CD14-positive monocyte (primary cell): Measurements from ENCODE around the gene PIP4K2C. TPM values are rescaled to one million over a fixed set of nuclear protein-coding genes. Genes with fewer than 3 reads are reported as not detected.
A peak's percentile ranks its signal among the peaks of the same experiment; 100 is the strongest.

Experiments
- DNase-seq, 3 donors: peaks; one replicate each; pipeline ENCODE4 v3.0.0-alpha.2; 2011 to 2022
- H2AFZ ChIP-seq: 2 replicates; pipeline ENCODE4 v1.6.0; 2012; ENCODE audit warnings: mild to moderate bottlenecking, low read depth, low read length, inconsistent platforms; ENCODE audit not compliant: insufficient read depth, poor library complexity, severe bottlenecking
- H3K27ac ChIP-seq, 2 donors: 1 replicate in 1 of 2; 2 replicates in 1 of 2; pipeline ENCODE4 v1.5.1; 2012 to 2013; ENCODE audit warnings: low read length in 2 of 2, control low read depth in 1 of 2, inconsistent platforms in 1 of 2, low read depth in 1 of 2, mild to moderate bottlenecking in 1 of 2
- H3K27me3 ChIP-seq, 2 donors: one replicate each; pipeline versions ENCODE4 v1.6.0 to v1.6.1; 2011 to 2013; ENCODE audit warnings: low read length in 2 of 2; ENCODE audit not compliant: control insufficient read depth in 2 of 2, insufficient read depth in 2 of 2
- H3K36me3 ChIP-seq, 2 donors: replicated peaks in 1 of 2; 1 replicate in 1 of 2; 2 replicates in 1 of 2; pipeline versions ENCODE4 v1.5.1 to v1.6.1; 2012 to 2013; ENCODE audit warnings: low read length in 2 of 2, control low read depth in 1 of 2, inconsistent platforms in 1 of 2, mild to moderate bottlenecking in 1 of 2; ENCODE audit not compliant: insufficient read depth in 2 of 2, control insufficient read depth in 1 of 2
- H3K4me1 ChIP-seq, 2 donors: 1 replicate in 1 of 2; 2 replicates in 1 of 2; pipeline versions ENCODE4 v1.5.1 to v1.6.1; 2012 to 2013; ENCODE audit warnings: low read length in 2 of 2, control low read depth in 1 of 2, inconsistent platforms in 1 of 2, mild to moderate bottlenecking in 1 of 2, moderate library complexity in 1 of 2; ENCODE audit not compliant: insufficient read depth in 2 of 2, control insufficient read depth in 1 of 2
- H3K4me2 ChIP-seq: replicated peaks from 2 replicates; pipeline ENCODE3; 2012; ENCODE audit warnings: low read length, moderate library complexity, mild to moderate bottlenecking; ENCODE audit not compliant: poor library complexity, severe bottlenecking; ENCODE audit errors: extremely low read depth
- H3K4me3 ChIP-seq, 3 experiments: fragments of 200-600 bp in 1 of 3; sonication (generic) in 1 of 3; replicated peaks in 1 of 3; 1 replicate in 2 of 3; 2 replicates in 1 of 3; pipeline ENCODE4 v1.5.1; 2011 to 2013; ENCODE audit warnings: low read length in 3 of 3, mild to moderate bottlenecking in 3 of 3, control low read depth in 2 of 3, low read depth in 2 of 3, inconsistent platforms in 1 of 3, moderate library complexity in 1 of 3
- H3K79me2 ChIP-seq: 2 replicates; pipeline ENCODE4 v1.6.0; 2012; ENCODE audit warnings: mild to moderate bottlenecking, control low read depth, inconsistent platforms, low read length, moderate library complexity; ENCODE audit not compliant: insufficient read depth
- H3K9ac ChIP-seq: 2 replicates; pipeline ENCODE4 v1.6.0; 2017; ENCODE audit warnings: low read length, mild to moderate bottlenecking; ENCODE audit not compliant: insufficient read depth, poor library complexity, severe bottlenecking
- H3K9me3 ChIP-seq, 2 donors: replicated peaks in 1 of 2; 1 replicate in 1 of 2; 2 replicates in 1 of 2; pipeline versions ENCODE4 v1.5.1 to v1.6.1; 2012 to 2013; ENCODE audit warnings: low read length in 2 of 2, control low read depth in 1 of 2; ENCODE audit not compliant: control insufficient read depth in 1 of 2, insufficient read depth in 1 of 2
- H4K20me1 ChIP-seq: 2 replicates; pipeline ENCODE4 v1.6.0; 2012; ENCODE audit warnings: mild to moderate bottlenecking, low read length, control low read depth, moderate library complexity; ENCODE audit not compliant: insufficient read depth
- H3K27ac Mint-ChIP-seq, 7 donors: one replicate each; pipeline ENCODE4 v1.8.0; 2020; ENCODE audit warnings: mild to moderate bottlenecking in 7 of 7, mixed read lengths in 7 of 7, moderate library complexity in 6 of 7, inconsistent platforms in 2 of 7
- H3K27me3 Mint-ChIP-seq, 3 donors: one replicate each; pipeline ENCODE4 v1.8.0; 2021 to 2022; ENCODE audit warnings: low read depth in 3 of 3, mild to moderate bottlenecking in 3 of 3, mixed read lengths in 3 of 3, moderate library complexity in 3 of 3, inconsistent platforms in 1 of 3
- H3K36me3 Mint-ChIP-seq, 2 donors: one replicate each; pipeline ENCODE4 v1.8.0; 2020; ENCODE audit warnings: mixed read lengths in 2 of 2, inconsistent platforms in 1 of 2, mild to moderate bottlenecking in 1 of 2
- H3K4me1 Mint-ChIP-seq: one replicate; pipeline ENCODE4 v1.8.0; 2020; ENCODE audit warnings: mild to moderate bottlenecking, mixed read lengths
- H3K4me3 Mint-ChIP-seq, 2 donors: one replicate each; pipeline ENCODE4 v1.8.0; 2020; ENCODE audit warnings: mild to moderate bottlenecking in 2 of 2, mixed read lengths in 2 of 2, moderate library complexity in 1 of 2
- H3K9me3 Mint-ChIP-seq, 7 donors: one replicate each; pipeline ENCODE4 v1.8.0; 2020 to 2022; ENCODE audit warnings: mixed read lengths in 7 of 7, mild to moderate bottlenecking in 6 of 7, moderate library complexity in 6 of 7, inconsistent platforms in 2 of 7
- CTCF ChIP-seq: fragments of 200-600 bp; IDR thresholded peaks from one replicate; pipeline ENCODE4 v1.8.0; 2022; ENCODE audit warnings: antibody characterized with exemption, mild to moderate bottlenecking
- WGBS: methylation state at CpG from one replicate; pipeline ENCODE4 v1.1.5; 2013; ENCODE audit warnings: missing lambda C conversion rate; ENCODE audit not compliant: insufficient coverage; 5-methylcytosine and 5-hydroxymethylcytosine counted together
- intact Hi-C, 2 donors: fragments of 100-400 bp; cut with micrococcal nuclease; formaldehyde crosslinking; loops; one replicate each; pipeline versions ENCODE4 v1.15.0 to v1.15.1; 2023
- polyA plus RNA-seq, 3 donors: library from polyadenylated mRNA; depleted of rRNA in 1 of 3; unstranded in 2 of 3; stranded (reverse) in 1 of 3; fragments of 300-500 nt in 2 of 3; fragments of >200 nt in 1 of 3; fragmentation: Illumina TruSeq in 2 of 3; gene quantifications; 1 replicate in 2 of 3; 2 replicates in 1 of 3; pipeline ENCODE4 v1.2.3, GENCODE V29; 2012 to 2021

PIP4K2C gene
- polyA plus RNA-seq, 3 donors: 12.3 to 18.6 (median 16.9) TPM

DNA sequence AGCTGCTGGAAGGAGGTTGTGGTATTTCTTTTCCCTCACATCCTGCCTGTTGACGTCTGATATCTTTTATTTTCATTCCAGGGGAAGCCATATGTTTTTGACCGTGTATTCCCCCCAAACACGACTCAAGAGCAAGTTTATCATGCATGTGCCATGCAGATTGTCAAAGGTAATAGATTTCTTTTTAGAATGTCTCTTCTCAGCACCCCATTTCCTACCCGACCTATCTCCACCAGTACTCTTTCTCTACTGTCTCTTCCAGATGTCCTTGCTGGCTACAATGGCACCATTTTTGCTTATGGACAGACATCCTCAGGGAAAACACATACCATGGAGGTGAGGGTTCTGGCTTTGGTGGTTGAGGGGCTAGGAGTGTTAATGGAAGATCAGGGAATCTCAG lies 27.6 kb upstream of the PIP4K2C start:
- intact Hi-C loops: no loop called here
- H3K4me1 ChIP-seq: no peaks in the 10 kb centered on the region
- no peaks in the 10 kb centered on the region for H4K20me1 ChIP-seq
- no peak overlapping the region for H3K4me3 ChIP-seq
- Mint-ChIP-seq H3K4me3 (no peak overlapping the region), H3K9me3 (peaks cover 0 to 2% (median 0%) of the 10 kb centered on the region in 7 donors), H3K36me3 (no peaks in the 10 kb centered on the region), H3K27me3 (peaks cover 16 to 27% (median 27%) of the 10 kb centered on the region in 3 donors), H3K4me1 (no peaks in the 10 kb centered on the region), H3K27ac (no peak overlapping the region)
- DNase-seq: no peak
- H3K4me2 ChIP-seq: no peak overlapping the region
- H3K9me3 ChIP-seq: no peaks in the 10 kb centered on the region
- no peak for TF ChIP-seq CTCF
- peaks cover 0 to 10% of the 10 kb centered on the region in 2 donors for H3K27me3 ChIP-seq
- H3K79me2 ChIP-seq: no peaks in the 10 kb centered on the region
- H3K36me3 ChIP-seq: no peaks in the 10 kb centered on the region
- H3K9ac ChIP-seq: no peak overlapping the region
- no peak overlapping the region for H3K27ac ChIP-seq
- H2AFZ ChIP-seq: no peak overlapping the region
- no CpG with 5 or more reads among the region's 4 CpGs for WGBS

- Histone ChIP-seq H3K9ac (no peak overlapping the region), H3K4me3 (no peak overlapping the region), H3K79me2 (no peaks in the 10 kb centered on the region), H3K27me3 (peaks cover 0 to 10% of the 10 kb centered on the region in 2 donors), H3K27ac (no peak overlapping the region), H3K36me3 (no peaks in the 10 kb centered on the region), H4K20me1 (no peaks in the 10 kb centered on the region), H2AFZ (no peak overlapping the region), H3K4me2 (no peak overlapping the region), H3K9me3 (no peaks in the 10 kb centered on the region), H3K4me1 (no peaks in the 10 kb centered on the region)
- intact Hi-C loops: no loop called here
- DNase-seq: no peak
- no peak for TF ChIP-seq CTCF
- Mint-ChIP-seq H3K9me3 (peaks cover 0 to 2% (median 0%) of the 10 kb centered on the region in 7 donors), H3K27ac (peak overlapping the region in 1 of 7 donors; percentile 16), H3K36me3 (no peaks in the 10 kb centered on the region), H3K4me1 (no peaks in the 10 kb centered on the region), H3K27me3 (peaks cover 16 to 27% (median 25%) of the 10 kb centered on the region in 3 donors), H3K4me3 (peak overlapping the region in 1 of 2 donors; percentile 8)
- WGBS: 82% methylated on average over 1 of the region's 7 CpGs
Measured at GRCh38 chr12:57564178-57564740, 26.7 kb upstream of the PIP4K2C start.
